Heart right ventricle (tissue), 16 donors: ENCODE measurements around the gene C9orf78. TPM values are rescaled to one million over a fixed set of nuclear protein-coding genes. Genes with fewer than 3 reads are reported as not detected.

Experiments
- ATAC-seq, 8 donors: fragments of 200-7000 bp; cut with Tn5 transposase; one replicate each; pipeline ENCODE4 v1.9.1; 2020; ENCODE audit warnings: mild to moderate bottlenecking in 8 of 8, moderate library complexity in 8 of 8, moderate number of reproducible peaks in 1 of 8
- DNase-seq, 2 donors: peaks; one replicate each; pipeline ENCODE4 v3.0.0-alpha.2; 2020
- H3K27ac ChIP-seq, 10 donors: fragments of 200-600 bp; sonication (generic) in 2 of 10; one replicate each; pipeline versions ENCODE4 v1.5.0 to v1.8.0; 2020 to 2022; ENCODE audit warnings: mild to moderate bottlenecking in 3 of 10
- H3K27me3 ChIP-seq, 7 donors: fragments of 200-600 bp; one replicate each; pipeline ENCODE4 v1.8.0; 2021 to 2022; ENCODE audit warnings: mild to moderate bottlenecking in 2 of 7
- H3K36me3 ChIP-seq, 9 donors: fragments of 200-600 bp; sonication (generic) in 1 of 9; one replicate each; pipeline versions ENCODE4 v1.5.0 to v1.8.0; 2020 to 2022; ENCODE audit warnings: mild to moderate bottlenecking in 2 of 9
- H3K4me1 ChIP-seq, 9 donors: fragments of 200-600 bp; sonication (generic) in 1 of 9; one replicate each; pipeline versions ENCODE4 v1.5.0 to v1.8.0; 2020 to 2022; ENCODE audit warnings: mild to moderate bottlenecking in 4 of 9
- H3K4me3 ChIP-seq, 10 donors: fragments of 200-600 bp; sonication (generic) in 2 of 10; one replicate each; pipeline versions ENCODE4 v1.5.0 to v1.8.0; 2020 to 2022; ENCODE audit warnings: mild to moderate bottlenecking in 7 of 10, moderate library complexity in 2 of 10
- H3K9me3 ChIP-seq, 11 donors: fragments of 200-600 bp in 10 of 11; sonication (generic) in 2 of 11; one replicate each; pipeline versions ENCODE4 v1.5.0 to v1.8.0; 2013 to 2022; ENCODE audit warnings: mild to moderate bottlenecking in 2 of 11, control low read depth in 1 of 11, moderate library complexity in 1 of 11
- WGBS, 2 donors: extraction: QIAGEN DNeasy Blood & Tissue Kit; methylation state at CpG; one replicate each; pipeline ENCODE4 v1.1.7; 2013; ENCODE audit warnings: inconsistent platforms in 1 of 2; 5-methylcytosine and 5-hydroxymethylcytosine counted together
- intact Hi-C, 10 donors: fragments of 100-400 bp; cut with DNase I; formaldehyde crosslinking; loops; one replicate each; pipeline versions ENCODE4 v1.11.1 to v1.14.2; 2022
- polyA plus RNA-seq, 2 donors: library from polyadenylated mRNA; stranded (reverse); fragments of 200-250 nt; gene quantifications; one replicate each; pipeline ENCODE4 v1.2.3, GENCODE V29; 2013
- total RNA-seq, 10 donors: library from RNA; stranded (reverse); fragmentation: NEBNext Ultra II Directional in 3 of 10; extraction: Animal tissue kit (Norgen Biotek cat#: 25700) in 3 of 10; gene quantifications; one replicate each; pipeline versions ENCODE4 v1.2.1 to v1.2.4, GENCODE V29; 2021 to 2023
- TF ChIP-seq, protein P1 (sequence below), 9 donors: fragments of 200-600 bp; sonication (generic) in 2 of 9; IDR thresholded peaks; one replicate each; pipeline versions ENCODE4 v1.5.0 to v1.8.0; 2021 to 2022; ENCODE audit warnings: antibody characterized with exemption in 9 of 9, mild to moderate bottlenecking in 5 of 9, moderate library complexity in 1 of 9
- donor health status: Arrhythmogenic right ventricular cardiomyopathy.
- donor health status: ischemic (EF 13 %, LVEDD 7.1; RV severe dilation, severe dysfunction).
- donor health status: healthy with polysubstance abuse.
- donor health status: DM: no; HTN: yes; CAD: no.
- donor health status: DM: no; HTN: no; CAD: no.
- donor health status: ischemic (EF 25% LVEDD 6.9; RV normal size, moderate dysfunction).
- donor health status: ischemic (EF 25% LVEDD 5.7; RV mildly dilated, moderate dysfunction).
- donor health status: healthy.
- donor health status: DM: yes; HTN: yes; CAD: no.
- donor health status: Ischemic cardiomyopathy.
- donor health status: ischemic (EF 35%, LVEDD 5.7; RV mildly dilated, moderate dysfunction).
- donor health status: nonischemic (EF 11% LVEDD 7.7; RV severe dilation, severe dysfunction).
- donor health status: DM: yes; HTN: yes; CAD: no.
- donor health status: PGD.
- donor health status: ischemic (EF 29% LVEDD 5.4; RV normal size, mild dysfunction).
- donor health status: nonischemic (EF 23%, LVEDD 6.1; RV moderate dilation, normal function).

Gene C9orf78
- total and polyA plus RNA-seq, 12 donors, result 25.7 to 66.2 (median 30.7) TPM

DNA sequence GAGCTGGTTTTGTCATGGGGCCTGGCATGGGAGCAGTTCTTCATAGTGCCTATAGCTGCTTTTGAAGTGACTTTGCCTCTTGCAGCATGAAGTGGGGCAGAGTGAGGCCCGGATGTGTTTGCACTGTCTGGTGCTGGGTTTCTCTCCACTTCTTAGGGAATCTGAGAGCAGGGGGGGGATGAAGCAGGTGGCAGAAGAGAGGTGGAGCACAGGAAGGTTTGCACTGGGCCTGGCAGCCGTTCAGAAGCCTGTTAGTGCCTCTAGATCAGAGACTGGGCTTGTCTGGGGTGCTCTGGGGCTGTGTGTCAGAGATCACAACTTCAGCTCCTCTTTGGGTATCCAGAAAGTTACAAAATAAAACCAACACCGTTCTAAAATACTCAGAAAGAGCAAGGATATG is 18.5 kb upstream of the C9orf78 start:
- ATAC-seq (no peak), DNase-seq (no peak)
- no peaks in the 10 kb centered on the region for H3K27me3 ChIP-seq
- intact Hi-C loops, result no loop called here
- no peak overlapping the region for H3K4me3 ChIP-seq
- TF ChIP-seq, protein P1, sequence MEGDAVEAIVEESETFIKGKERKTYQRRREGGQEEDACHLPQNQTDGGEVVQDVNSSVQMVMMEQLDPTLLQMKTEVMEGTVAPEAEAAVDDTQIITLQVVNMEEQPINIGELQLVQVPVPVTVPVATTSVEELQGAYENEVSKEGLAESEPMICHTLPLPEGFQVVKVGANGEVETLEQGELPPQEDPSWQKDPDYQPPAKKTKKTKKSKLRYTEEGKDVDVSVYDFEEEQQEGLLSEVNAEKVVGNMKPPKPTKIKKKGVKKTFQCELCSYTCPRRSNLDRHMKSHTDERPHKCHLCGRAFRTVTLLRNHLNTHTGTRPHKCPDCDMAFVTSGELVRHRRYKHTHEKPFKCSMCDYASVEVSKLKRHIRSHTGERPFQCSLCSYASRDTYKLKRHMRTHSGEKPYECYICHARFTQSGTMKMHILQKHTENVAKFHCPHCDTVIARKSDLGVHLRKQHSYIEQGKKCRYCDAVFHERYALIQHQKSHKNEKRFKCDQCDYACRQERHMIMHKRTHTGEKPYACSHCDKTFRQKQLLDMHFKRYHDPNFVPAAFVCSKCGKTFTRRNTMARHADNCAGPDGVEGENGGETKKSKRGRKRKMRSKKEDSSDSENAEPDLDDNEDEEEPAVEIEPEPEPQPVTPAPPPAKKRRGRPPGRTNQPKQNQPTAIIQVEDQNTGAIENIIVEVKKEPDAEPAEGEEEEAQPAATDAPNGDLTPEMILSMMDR (IDR thresholded peaks at IDR 0.05), result no peak
- H3K9me3 ChIP-seq, result no peaks in the 10 kb centered on the region
- H3K4me1 ChIP-seq, result no peaks in the 10 kb centered on the region
- 60 to 90% methylated on average over 3 of the region's 3 CpGs for WGBS, 2 donors
- H3K36me3 ChIP-seq, result peaks cover 3 to 93% (median 37%) of the 10 kb centered on the region in 9 donors
- H3K27ac ChIP-seq, result no peak overlapping the region

DNA sequence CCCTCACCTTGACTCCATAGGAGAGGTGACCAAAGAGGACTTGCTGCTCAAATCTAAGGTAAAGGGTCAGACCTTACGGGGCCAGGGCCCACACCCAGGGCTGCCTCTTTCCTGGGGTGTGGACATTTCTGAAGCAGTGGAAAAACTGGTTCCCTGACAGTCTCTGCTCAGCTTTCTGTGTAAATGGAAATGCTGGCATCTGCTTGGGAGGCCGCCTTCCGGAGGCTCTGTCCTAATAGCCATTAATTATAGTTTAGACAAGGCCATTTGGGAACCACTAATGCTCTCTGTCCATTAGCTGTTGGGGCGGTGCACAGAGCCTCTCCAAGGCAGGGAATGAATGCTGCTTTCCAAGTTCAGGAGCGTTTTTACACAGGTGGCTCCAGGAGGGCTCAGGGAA is 17.5 kb upstream of the C9orf78 start:
- no peak for DNase-seq
- WGBS, 2 donors, result 76 to 84% methylated on average over 5 of the region's 5 CpGs
- no peaks in the 10 kb centered on the region for H3K27me3 ChIP-seq
- no peak overlapping the region for H3K4me3 ChIP-seq
- no peaks in the 10 kb centered on the region for H3K9me3 ChIP-seq
- H3K36me3 ChIP-seq, result peaks cover 3 to 83% (median 27%) of the 10 kb centered on the region in 9 donors
- H3K27ac ChIP-seq, result no peak overlapping the region
- TF ChIP-seq, protein P1 (IDR thresholded peaks at IDR 0.05), result no peak
- ATAC-seq, result no peak
- no peaks in the 10 kb centered on the region for H3K4me1 ChIP-seq
- intact Hi-C loops, result no loop called here

DNA sequence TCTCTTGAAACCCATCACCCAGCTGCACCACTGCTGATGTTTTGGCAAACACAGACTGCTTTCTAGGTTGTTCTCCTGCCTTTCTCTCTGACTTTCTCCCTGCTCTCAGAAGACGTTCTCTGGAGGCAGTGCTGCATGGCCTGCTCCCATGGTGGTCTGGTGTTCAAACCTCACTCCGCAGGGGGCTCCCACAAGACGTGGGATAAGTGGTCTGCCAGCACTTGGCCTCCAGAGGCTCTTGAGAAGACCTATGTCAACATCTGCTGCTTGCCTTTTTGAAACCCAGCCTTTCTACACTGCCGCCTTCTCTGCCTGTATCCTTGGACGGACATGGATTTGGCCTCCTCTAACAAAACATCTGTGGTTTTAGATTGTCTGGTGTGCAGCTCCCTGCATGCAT is 16.7 kb upstream of the C9orf78 start:
- TF ChIP-seq, protein P1 (IDR thresholded peaks at IDR 0.05), result no peak
- 76 to 80% methylated on average over 5 of the region's 5 CpGs for WGBS, 2 donors
- H3K4me1 ChIP-seq, result peaks cover 0 to 5% (median 0%) of the 10 kb centered on the region in 9 donors
- no peak for ATAC-seq
- no peaks in the 10 kb centered on the region for H3K9me3 ChIP-seq
- DNase-seq, result no peak
- H3K36me3 ChIP-seq, result peaks cover 3 to 76% (median 26%) of the 10 kb centered on the region in 9 donors
- no peaks in the 10 kb centered on the region for H3K27me3 ChIP-seq
- intact Hi-C loops, result no loop called here
- H3K27ac ChIP-seq, result no peak overlapping the region
- H3K4me3 ChIP-seq, result no peak overlapping the region

- TF ChIP-seq, protein P1 (IDR thresholded peaks at IDR 0.05), result no peak
- Histone ChIP-seq H3K4me3 (no peak overlapping the region), H3K27ac (no peak overlapping the region), H3K4me1 (peaks cover 0 to 7% (median 0%) of the 10 kb centered on the region in 9 donors), H3K36me3 (peaks cover 0 to 68% (median 21%) of the 10 kb centered on the region in 9 donors), H3K9me3 (no peaks in the 10 kb centered on the region), H3K27me3 (no peaks in the 10 kb centered on the region)
- intact Hi-C loops, result no loop called here
- ATAC-seq (no peak), DNase-seq (no peak)
- WGBS, 2 donors, result 89 to 92% methylated on average over 6 of the region's 6 CpGs
Observed at GRCh38 chr9:129850821-129851550, 15.9 kb upstream of the C9orf78 start.
